Right atrium auricular region (tissue), 2 donors: ENCODE measurements around the gene LMOD2. TPM values are rescaled to one million over a fixed set of nuclear protein-coding genes. Genes with fewer than 3 reads are reported as not detected.

Experiments used
- DNase-seq: peaks from one replicate; pipeline ENCODE4 v3.0.0-alpha.2; 2019; ENCODE audit warnings: low spot score
- H3K27ac ChIP-seq, 2 donors: fragments of 200-600 bp; sonication (generic); 1 replicate in 1 of 2; 2 replicates in 1 of 2; pipeline ENCODE4 v1.5.1; 2016 to 2019
- H3K27me3 ChIP-seq, 2 donors: fragments of 200-600 bp; sonication (generic); one replicate each; pipeline versions ENCODE4 v1.5.1 to v1.6.0; 2017 to 2019
- H3K36me3 ChIP-seq: fragments of 200-600 bp; sonication (generic); one replicate; pipeline ENCODE4 v1.5.1; 2016
- H3K4me1 ChIP-seq, 2 donors: fragments of 200-600 bp; sonication (generic); one replicate each; pipeline versions ENCODE4 v1.5.1 to v1.6.0; 2017 to 2019
- H3K4me3 ChIP-seq, 2 donors: fragments of 200-600 bp; sonication (generic); 1 replicate in 1 of 2; 2 replicates in 1 of 2; pipeline ENCODE4 v1.5.1; 2017 to 2019; ENCODE audit warnings: mild to moderate bottlenecking in 1 of 2, moderate library complexity in 1 of 2
- H3K9me3 ChIP-seq, 2 donors: fragments of 200-600 bp; sonication (generic); one replicate each; pipeline ENCODE4 v1.5.1; 2019
- total RNA-seq, 2 donors: library from RNA; depleted of rRNA; stranded (reverse); fragments of >200 nt; gene quantifications; one replicate each; pipeline ENCODE4 v1.1.0, GENCODE V29; 2016
- TF ChIP-seq, protein P1 (sequence below), 2 donors: fragments of 200-600 bp; sonication (generic); IDR thresholded peaks; one replicate each; pipeline ENCODE4 v1.5.1; 2019; ENCODE audit warnings: antibody characterized with exemption in 2 of 2

Gene LMOD2
- total RNA-seq, 2 donors from 2014 or later: 374 to 493 TPM

DNA sequence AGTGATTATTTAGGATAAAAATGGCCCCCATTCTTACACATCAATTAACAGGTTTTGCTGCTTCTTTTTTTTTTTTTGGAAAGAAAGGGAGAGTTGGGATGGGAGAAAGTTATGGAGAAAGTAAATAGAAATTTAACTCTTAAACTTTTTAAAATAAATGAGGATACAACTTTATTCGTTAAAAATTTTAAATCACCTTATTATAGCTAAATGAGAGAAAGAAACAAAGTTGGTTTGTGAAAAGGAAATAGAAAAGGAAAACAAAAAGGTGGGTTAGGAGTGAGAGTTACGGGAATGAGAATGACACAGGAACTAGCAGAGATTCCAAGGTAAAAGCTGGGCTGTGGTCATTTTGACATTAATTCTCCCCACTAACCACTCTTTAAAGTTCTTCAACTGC is 34.9 kb downstream of the LMOD2 start:
- no peak overlapping the region for H3K27ac ChIP-seq
- TF ChIP-seq, protein P1, sequence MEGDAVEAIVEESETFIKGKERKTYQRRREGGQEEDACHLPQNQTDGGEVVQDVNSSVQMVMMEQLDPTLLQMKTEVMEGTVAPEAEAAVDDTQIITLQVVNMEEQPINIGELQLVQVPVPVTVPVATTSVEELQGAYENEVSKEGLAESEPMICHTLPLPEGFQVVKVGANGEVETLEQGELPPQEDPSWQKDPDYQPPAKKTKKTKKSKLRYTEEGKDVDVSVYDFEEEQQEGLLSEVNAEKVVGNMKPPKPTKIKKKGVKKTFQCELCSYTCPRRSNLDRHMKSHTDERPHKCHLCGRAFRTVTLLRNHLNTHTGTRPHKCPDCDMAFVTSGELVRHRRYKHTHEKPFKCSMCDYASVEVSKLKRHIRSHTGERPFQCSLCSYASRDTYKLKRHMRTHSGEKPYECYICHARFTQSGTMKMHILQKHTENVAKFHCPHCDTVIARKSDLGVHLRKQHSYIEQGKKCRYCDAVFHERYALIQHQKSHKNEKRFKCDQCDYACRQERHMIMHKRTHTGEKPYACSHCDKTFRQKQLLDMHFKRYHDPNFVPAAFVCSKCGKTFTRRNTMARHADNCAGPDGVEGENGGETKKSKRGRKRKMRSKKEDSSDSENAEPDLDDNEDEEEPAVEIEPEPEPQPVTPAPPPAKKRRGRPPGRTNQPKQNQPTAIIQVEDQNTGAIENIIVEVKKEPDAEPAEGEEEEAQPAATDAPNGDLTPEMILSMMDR (IDR thresholded peaks at IDR 0.05): no peak
- H3K4me1 ChIP-seq: no peaks in the 10 kb centered on the region
- peaks cover 39% of the 10 kb centered on the region for H3K36me3 ChIP-seq
- no peaks in the 10 kb centered on the region for H3K27me3 ChIP-seq
- H3K9me3 ChIP-seq: no peaks in the 10 kb centered on the region
- DNase-seq: no peak
- no peak overlapping the region for H3K4me3 ChIP-seq

DNA sequence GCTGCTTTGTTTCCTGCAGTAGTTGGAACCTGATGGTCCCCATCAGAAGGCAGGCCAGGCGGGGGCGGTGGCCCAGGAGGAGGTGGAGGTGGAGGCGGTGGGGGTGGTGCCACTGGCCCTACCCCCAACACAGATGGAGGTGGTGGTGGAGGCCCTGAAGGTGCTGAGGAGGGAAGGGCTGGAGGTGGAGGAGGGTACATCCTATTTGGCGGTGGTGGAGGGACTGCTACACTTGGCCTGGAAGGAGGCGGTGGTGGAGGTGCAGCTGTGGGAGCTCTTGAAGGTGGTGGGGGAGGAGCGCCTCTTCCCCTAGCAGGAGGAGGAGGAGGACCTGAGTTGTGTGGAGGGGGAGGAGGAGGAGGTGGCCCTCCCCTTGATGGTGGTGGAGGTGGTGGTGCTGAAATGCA is 36.8 kb downstream of the LMOD2 start:
- Histone ChIP-seq H3K4me3 (no peak overlapping the region), H3K9me3 (no peaks in the 10 kb centered on the region), H3K27ac (no peak overlapping the region), H3K4me1 (no peaks in the 10 kb centered on the region), H3K36me3 (peaks cover 45% of the 10 kb centered on the region), H3K27me3 (no peaks in the 10 kb centered on the region)
- TF ChIP-seq, protein P1 (IDR thresholded peaks at IDR 0.05): no peak
- no peak for DNase-seq

DNA sequence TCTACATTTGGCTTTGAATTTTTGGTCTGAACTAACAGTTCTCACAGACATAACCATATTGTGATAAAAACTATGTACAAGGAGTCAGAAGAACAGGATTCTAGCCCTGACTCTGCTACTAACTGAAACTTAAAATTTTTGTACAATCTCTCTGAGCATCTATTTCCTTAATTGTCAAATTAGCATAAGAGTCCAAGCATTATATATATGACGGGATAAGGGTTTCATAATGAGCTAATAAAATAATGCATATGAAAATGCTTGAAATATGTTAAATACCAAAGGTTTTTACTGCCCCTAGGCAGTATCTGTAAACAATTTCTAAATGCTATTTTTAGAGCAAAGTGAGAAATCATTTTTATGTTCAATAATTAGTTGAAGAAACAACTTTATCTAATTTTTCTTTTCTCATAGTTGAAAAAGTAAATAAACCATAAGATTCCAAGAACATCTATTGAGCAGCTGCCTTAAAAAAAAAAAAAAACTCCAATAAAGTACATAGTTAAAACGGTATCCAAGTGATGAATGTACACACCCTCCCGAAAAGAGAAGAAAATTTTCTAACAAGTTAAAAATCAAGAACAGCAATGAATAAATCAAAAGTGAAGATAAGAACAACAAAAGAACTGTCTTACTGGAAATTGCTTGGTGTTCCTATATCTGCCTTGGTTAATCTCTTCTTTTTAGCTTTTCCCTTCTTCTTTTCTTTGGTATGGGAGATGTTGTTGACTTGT is 40.4 kb downstream of the LMOD2 start:
- Histone ChIP-seq H3K4me3 (no peak overlapping the region), H3K9me3 (no peaks in the 10 kb centered on the region), H3K36me3 (peaks cover 34% of the 10 kb centered on the region), H3K27me3 (no peaks in the 10 kb centered on the region), H3K4me1 (no peaks in the 10 kb centered on the region), H3K27ac (no peak overlapping the region)
- no peak for DNase-seq
- TF ChIP-seq, protein P1 (IDR thresholded peaks at IDR 0.05): no peak

DNA sequence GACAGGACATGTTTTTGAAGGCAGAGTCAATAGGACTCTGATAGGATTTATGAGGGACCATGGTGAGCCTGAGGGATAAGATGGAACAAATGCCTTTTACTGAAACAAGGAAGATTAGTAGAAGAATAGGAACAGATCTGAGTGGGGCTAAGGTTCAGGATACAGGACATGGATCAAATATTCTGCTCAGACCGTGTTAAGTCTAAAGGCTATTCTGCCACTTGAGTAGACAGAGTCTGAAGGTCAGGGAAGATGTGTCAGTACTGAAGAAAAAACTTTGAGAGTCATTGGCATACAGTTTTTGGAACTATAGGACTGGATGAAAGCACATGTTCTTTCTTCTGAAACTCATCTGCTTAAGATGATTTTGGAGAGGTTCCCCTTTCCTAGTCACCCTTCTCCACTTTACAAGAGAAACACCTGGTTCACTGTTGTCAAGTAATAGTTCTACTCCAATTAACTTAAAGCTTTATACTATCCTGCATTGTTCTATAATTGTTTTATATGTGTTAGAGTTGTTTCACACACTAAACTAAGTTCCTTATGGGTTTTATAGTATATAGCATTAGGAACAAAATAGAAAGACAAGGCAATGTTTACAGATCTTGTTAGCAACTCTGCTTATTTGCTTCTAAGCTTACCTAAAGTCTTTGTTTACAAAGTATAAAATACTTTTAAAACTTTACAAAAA is 49.7 kb downstream of the LMOD2 start:
- no peak overlapping the region for H3K27ac ChIP-seq
- H3K9me3 ChIP-seq: no peaks in the 10 kb centered on the region
- no peak overlapping the region for H3K4me3 ChIP-seq
- H3K4me1 ChIP-seq: peaks cover 0 to 5% of the 10 kb centered on the region in 2 donors
- DNase-seq: no peak
- TF ChIP-seq, protein P1 (IDR thresholded peaks at IDR 0.05): no peak
- no peaks in the 10 kb centered on the region for H3K27me3 ChIP-seq
- H3K36me3 ChIP-seq: peaks cover 23% of the 10 kb centered on the region

DNA sequence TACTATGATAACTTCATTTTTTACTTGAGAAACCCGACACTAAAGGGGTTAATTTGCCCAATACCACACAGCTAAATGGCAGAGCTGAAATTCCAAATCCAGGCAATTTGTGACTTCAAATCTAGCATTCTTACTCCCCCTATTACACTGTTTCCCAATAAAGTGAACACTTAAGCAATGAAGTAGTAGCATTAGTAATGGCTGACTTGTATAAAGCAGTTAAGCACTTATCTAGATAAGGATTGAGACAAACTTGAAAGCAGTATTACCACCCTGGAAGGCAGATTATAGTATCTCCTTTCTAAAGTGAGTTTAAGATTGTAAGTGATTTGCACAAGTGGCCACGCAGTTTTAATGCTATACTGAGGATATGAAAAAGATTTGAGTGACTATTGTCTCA is 53.9 kb downstream of the LMOD2 start:
- peaks cover 0 to 12% of the 10 kb centered on the region in 2 donors for H3K4me1 ChIP-seq
- no peak overlapping the region for H3K4me3 ChIP-seq
- peaks cover 22% of the 10 kb centered on the region for H3K36me3 ChIP-seq
- DNase-seq: no peak
- TF ChIP-seq, protein P1 (IDR thresholded peaks at IDR 0.05): no peak
- H3K27me3 ChIP-seq: no peaks in the 10 kb centered on the region
- no peak overlapping the region for H3K27ac ChIP-seq
- H3K9me3 ChIP-seq: no peaks in the 10 kb centered on the region
